NCI-H1092 treated with DMSO at 0.1 percent for 48 hours (cell line): Measurements from ENCODE around the gene TXNRD1.
"Not testable (repeated sequence)": the region's sequence is repeated elsewhere in the genome, so short reads cannot be mapped to it uniquely, and the experiment has no call there.

ENCODE experiments used
- DNase-seq: peaks from one replicate; lab custom pipeline; 2025; lab: John Stamatoyannopoulos, UW

Gene TXNRD1

GRCh38 chr12:104237930-104238329, 22.4 kb downstream of the TXNRD1 start:
- no peak for DNase-seq

GRCh38 chr12:104242546-104243206, 27.1 kb downstream of the TXNRD1 start:
- DNase-seq, result no peak

DNA sequence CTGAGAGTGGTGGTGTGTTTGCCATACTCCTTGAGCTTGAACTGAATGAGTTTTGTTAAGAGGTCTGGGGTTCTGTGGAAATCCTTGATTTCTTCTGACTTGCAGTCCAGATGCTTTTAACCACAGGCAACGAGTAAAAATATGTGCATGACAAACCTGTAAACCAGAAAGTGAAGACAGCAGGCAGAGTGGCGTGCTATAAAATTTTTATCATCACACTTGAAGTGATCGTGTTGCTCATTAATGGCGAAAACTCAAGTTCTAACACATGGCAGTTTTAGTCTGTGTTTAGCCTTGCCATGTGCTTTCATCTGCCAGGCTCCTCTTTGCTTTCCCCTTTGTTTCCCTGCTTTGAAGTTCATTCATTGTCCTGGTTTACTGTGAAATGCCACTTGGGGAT, 28.0 kb downstream of the TXNRD1 start:
- DNase-seq, result no peak

- no peak for DNase-seq
These were observed 28.4 kb downstream of the TXNRD1 start for GRCh38 chr12:104243971-104244370.

- DNase-seq, result no peak
These were observed 32.1 kb downstream of the TXNRD1 start for GRCh38 chr12:104247698-104248097.

DNA sequence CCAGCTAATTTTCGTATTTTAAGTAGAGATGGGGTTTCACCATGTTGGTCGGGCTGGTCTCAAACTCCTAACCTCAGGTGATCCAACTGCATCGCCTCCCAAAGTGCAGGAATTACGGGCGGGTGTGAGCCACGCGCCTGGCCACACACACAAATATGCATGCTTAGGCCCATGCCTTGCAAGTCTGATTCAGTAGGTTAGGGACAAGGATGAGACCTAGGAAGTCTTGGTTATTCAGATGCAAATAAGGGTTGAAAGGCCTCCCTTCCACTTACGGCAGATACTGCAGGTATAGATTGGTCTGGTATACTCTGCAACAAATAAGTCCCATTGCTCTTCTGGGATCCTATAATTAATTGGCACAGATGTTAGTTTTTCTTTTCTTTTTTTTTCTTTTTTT, 32.9 kb downstream of the TXNRD1 start:
- DNase-seq, result no peak

DNA sequence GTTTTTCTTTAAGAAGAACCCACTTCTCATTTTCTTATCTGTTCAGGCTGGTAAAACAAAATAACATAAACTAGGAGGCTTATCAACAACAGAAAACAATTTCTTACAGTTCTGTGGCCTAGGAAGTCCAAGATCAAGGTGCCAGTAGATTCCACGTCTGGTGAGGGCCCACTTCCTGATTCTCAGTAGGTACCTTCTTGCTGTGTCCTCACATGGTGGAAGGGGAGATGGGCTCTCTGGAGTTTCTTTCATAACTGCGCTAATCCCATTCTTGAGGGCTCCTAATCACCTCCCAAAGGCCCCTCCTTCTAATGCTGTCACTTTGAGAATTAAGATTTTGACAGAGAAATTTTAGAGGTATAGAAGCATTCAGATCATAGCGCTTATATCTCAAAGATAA, 33.4 kb downstream of the TXNRD1 start:
- DNase-seq, result no peak

- no peak for DNase-seq
These were observed 34.3 kb downstream of the TXNRD1 start for GRCh38 chr12:104249898-104250297.

DNA sequence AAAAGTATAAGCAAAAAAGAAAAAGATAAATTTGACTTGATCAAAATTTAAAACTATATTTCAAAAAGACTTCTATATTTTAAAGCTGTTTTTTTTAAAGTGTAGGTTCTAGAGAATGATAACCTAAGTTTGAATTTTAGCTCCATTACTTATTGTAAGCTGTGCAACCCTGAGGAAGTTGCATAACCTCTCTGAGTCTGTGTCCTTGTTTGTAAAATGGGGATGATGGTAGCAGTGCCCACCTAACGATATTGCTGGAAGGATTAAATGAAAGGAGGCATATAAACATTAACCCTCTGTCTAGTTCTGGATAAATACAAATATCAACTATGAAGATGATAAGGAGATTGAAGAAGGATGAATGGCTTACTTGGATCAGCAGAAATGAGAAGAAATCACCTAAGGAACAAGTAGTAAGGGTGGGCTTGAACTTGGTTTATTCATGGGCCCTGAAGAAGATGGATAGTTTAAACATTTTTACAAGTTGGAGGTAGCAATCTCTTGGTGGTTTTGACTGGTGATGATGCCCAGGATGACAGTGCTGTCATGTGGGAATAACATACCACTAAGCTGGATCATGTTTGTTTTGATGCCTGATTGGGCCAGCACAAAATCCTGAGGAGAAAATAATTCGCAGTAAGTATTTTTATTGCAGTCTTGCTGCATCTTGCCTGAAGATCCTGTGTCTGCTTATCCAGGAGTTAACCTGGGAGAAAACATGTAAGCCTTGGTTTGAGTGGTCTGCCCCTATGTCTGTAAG, 35.0 kb downstream of the TXNRD1 start:
- DNase-seq, result no peak

GRCh38 chr12:104257913-104258472, 42.4 kb downstream of the TXNRD1 start:
- no peak for DNase-seq

DNA sequence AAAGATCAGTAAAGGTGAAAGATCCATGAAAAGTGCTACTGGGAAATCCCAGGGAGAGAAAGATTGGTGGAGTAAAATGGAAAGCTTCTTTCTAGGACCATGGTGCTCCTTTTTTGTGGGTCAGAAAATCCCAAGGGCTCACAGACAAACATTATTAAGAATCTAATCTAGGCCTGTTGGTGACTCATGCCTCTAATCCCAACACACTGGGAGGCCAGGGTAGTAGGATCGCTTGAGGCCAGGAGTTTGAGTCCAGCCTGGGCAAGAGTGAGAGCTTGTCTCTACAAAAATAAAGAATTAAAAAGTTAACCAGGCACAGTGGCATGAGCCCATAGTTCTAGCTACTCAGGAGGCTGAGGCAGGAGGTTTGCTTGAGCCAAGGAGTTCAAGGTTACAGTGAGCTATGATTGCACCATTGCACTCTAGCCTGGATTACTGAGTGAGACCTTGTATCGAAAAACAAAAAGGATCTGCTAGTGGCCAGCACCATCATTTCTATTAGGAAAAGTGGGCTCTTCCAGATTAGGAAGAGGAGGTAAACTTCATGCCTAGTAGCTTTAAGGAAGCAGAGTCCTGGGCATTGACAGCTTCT, 43.0 kb downstream of the TXNRD1 start:
- no peak for DNase-seq

DNA sequence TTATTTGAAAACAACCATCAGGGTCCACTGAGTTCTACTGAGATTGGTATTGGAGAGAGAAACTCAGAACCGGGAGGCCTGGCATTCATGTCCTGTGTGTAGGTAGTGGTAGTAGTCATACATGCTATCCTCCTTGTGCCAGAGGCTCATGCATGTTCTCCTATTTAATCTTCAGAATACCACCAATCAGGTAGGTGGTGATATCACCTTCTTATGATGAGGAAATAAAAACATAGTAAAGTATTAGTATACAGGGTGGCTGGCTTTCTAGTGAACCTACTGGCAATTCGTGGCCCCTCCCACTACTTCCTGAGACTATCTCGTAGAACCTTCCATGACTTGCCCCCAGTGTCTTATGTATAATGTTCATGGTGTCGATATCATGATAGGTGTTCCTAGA, 47.4 kb downstream of the TXNRD1 start:
- no peak for DNase-seq

DNA sequence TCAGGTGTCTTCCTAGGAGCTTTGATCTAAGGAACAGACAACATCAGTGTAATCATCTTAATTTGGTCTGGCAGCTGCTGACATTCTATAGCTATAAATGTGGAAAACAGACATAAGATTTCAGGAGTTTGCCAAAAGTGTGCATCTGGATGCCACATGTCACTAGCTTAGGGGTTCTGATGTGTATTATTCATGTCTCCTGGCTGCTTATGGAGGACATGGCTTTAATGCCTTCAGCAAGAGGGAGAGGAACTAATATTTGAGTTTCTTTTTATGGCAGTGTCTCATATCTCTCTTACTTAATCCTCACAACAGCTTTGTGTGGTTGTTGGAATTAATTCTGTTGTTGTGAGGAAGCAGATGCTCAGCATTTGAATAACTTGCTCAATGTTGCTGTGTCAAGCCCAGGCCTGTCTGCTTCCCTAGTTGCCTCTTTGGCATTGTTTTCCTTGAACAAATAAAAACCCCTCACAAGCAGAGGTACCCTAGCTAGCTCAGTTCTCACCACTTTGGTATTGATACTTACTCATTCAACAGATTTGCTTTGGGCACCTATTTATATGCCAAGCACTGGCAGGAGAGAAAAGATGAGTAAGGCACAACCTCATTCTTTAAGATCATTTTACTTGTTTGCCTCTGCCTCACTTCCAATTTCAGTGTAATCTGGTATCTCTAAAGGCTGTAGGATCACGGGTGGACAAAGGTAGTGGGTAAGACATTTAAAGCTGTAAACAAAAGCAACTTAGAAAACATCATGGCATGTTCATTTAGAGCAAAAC, 48.2 kb downstream of the TXNRD1 start:
- DNase-seq, result no peak

DNA sequence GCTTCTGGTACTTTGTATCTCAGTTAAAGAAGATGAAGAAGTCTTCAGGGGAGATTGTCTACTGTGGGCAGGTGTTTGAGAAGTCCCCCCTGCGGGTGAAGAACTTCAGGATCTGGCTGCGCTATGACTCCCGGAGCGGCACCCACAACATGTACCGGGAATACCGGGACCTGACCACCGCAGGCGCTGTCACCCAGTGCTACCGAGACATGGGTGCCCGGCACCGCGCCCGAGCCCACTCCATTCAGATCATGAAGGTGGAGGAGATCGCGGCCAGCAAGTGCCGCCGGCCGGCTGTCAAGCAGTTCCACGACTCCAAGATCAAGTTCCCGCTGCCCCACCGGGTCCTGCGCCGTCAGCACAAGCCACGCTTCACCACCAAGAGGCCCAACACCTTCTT, 49.9 kb downstream of the TXNRD1 start:
- DNase-seq, result not testable (repeated sequence)

DNA sequence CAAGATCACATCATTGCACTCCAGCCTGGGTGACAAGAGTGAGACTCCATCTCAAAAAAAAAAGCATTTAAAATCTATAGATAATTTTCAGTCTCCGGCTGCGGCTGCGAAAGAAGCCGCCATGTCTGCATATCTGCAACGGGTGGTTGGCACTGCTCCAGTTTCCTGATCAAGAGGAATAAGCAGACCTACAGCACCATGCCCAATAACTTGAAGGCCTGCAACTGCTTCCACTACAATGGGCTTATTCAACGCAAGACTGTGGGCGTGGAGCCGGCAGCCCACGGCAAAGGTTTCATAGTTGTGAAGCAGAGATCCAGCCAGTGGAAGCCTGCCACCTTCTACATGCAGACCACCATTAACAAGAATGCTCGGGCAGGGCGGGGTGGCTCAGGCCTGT, 57.4 kb downstream of the TXNRD1 start:
- DNase-seq, result no peak

DNA sequence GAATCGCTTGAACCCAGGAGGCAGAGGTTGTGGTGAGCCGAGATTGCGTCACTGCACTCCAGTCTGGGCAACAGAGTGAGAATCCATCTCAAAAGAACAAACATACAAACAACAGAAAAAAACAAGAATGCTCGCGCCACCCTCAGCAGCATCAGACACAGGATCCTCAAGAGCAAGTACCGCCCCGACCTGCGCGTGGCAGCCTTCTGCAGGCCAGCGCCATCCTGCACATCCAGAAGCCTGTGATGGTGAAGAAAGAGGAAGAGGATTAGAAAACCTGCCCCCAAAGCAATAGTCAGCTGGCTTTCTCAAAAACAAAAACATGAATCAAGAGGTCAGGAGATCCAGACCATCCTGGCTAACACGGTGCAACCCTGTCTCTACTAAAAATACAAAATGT, 57.9 kb downstream of the TXNRD1 start:
- no peak for DNase-seq

DNA sequence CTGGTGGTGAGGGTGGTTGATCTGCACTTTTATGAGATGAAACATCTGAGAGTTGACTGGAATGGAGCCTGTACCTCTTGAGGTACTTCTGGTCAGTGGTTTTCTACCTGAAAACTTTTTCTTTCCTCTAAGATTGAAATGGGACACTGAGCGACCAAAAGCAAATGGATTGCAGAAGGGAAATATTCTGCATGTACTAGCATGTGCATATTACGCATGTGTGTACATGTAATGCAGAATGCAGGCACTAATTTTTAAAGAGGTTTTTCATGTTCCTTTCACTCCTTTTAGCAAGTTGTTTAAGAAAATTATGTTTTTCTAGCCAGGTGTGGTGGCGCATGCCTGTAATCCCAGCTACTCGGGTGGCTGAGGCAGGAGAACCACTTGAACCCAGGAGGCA, 59.2 kb downstream of the TXNRD1 start:
- no peak for DNase-seq

DNA sequence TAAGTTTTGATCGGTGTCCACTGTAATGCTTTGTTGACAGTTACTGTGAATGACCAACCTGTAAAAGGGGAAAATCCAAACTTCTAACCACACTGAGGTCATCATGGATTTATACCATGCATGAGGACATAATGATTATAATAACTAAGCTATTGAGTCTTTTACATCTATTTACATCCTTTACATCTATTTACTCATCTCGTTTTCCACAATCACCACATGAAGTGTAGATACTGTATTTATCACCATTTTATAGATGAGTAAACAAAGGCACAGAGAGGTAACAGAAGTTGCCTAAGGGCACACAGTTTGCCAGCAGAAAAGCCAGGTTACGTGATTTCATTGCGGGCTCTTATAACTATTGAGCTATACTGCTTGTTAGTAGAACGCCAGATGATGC, 60.1 kb downstream of the TXNRD1 start:
- no peak for DNase-seq

DNA sequence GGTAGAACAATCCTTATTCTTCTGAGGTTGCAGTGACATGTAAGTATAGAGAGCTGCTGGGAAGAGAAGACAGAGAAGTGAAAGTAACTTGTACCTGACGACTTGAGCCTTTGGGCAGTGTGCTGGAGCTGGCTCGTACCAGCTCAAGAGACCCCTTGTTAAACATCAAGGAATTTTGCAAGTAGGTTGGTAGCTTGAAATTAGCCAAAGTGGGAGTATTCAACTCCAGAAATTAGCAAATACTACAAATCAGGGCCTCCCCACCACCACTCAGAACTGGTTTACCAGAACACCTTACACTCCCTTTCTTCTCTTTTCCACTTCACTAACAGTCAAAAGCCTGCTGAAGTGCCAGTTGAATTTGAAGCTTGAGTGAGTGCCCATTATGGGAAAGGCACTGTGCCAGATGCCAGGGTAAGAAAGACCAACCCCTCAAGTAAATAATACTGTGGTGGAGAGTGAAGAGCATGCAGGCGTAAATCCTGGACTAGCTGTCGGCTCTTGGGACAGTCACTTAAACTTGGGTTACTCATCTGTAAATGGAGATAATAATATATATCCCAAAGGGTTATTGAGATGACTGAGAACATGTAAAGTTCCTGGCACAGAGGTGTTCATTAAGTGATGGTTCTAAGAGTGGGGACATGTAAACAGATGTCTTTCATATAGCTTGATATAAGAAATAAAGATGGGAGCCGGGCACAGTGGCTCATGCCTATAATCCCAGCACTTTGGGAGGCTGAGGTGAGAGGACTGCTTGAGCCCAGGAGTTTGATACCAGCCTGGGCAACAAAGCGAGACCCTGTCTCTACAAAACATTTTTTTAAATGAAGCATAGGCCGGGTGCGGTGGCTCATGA, 60.9 kb downstream of the TXNRD1 start:
- peak; percentile 78 for DNase-seq

GRCh38 chr12:104279164-104279563, 63.6 kb downstream of the TXNRD1 start:
- no peak for DNase-seq

- DNase-seq, result no peak
These were observed 64.5 kb downstream of the TXNRD1 start for GRCh38 chr12:104280111-104280510.
